GM13976 (cell line): Measurements from ENCODE around the gene SYNPO2.

Experiments
- DNase-seq: peaks from one replicate; pipeline ENCODE4 v3.0.0; 2012; ENCODE audit warnings: low spot score
- in situ Hi-C: fragments of 300-500 bp; cut with MboI; formaldehyde crosslinking; loops from one replicate; pipeline ENCODE4 v1.12.0; 2022; ENCODE audit warnings: low sequenced_read_pairs, mixed read lengths, inconsistent platforms; ENCODE audit not compliant: unreplicated experiment
- TF ChIP-seq, protein P1 (sequence below): IDR thresholded peaks from 2 replicates; pipeline ENCODE4 v1.5.1; 2012; ENCODE audit warnings: borderline replicate concordance, mild to moderate bottlenecking; ENCODE audit not compliant: insufficient read depth; ENCODE audit errors: extremely low read depth, missing control alignments, control extremely low read depth

The SYNPO2 gene

GRCh38 chr4:118955515-118955914 is 66.9 kb downstream of the SYNPO2 start:
- DNase-seq: no peak
- TF ChIP-seq, protein P1, sequence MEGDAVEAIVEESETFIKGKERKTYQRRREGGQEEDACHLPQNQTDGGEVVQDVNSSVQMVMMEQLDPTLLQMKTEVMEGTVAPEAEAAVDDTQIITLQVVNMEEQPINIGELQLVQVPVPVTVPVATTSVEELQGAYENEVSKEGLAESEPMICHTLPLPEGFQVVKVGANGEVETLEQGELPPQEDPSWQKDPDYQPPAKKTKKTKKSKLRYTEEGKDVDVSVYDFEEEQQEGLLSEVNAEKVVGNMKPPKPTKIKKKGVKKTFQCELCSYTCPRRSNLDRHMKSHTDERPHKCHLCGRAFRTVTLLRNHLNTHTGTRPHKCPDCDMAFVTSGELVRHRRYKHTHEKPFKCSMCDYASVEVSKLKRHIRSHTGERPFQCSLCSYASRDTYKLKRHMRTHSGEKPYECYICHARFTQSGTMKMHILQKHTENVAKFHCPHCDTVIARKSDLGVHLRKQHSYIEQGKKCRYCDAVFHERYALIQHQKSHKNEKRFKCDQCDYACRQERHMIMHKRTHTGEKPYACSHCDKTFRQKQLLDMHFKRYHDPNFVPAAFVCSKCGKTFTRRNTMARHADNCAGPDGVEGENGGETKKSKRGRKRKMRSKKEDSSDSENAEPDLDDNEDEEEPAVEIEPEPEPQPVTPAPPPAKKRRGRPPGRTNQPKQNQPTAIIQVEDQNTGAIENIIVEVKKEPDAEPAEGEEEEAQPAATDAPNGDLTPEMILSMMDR: no peak
- in situ Hi-C loops: no loop called here

DNA sequence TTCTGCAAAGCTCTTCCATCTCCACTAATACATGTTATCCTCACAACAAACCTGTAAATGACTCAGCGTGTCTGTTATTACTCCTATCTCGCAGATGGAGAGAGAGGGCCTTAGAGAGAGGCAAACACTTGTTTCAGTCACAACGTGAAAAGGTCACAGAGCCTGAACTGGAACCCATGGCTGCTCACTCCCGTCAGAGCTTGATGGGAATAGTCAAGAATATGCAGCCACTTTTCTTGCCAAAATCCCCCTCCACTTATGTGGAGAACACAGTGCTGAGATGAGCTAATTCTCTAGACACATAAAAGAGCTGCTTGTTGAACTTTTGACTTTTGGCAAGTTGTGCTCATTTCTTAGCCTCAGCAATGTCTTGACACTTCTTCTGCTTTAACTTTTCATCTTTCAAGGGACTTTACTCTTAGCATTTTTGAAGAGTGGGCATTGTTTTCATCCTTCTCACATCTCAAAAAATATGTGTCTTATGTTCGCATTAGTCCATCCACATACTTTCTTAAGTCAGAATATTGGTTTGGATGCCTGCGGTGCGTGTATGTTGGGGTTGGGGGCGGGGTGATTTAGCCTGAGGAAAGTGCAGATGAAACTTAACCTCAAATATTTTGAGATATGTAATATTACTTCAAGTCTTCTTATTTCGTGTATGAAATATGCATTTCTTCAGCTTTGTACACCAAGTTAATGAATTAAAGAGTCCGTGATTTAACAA is 69.2 kb downstream of the SYNPO2 start:
- in situ Hi-C loops: no loop called here
- TF ChIP-seq, protein P1: no peak
- no peak for DNase-seq

GRCh38 chr4:118962540-118962939 is 73.9 kb downstream of the SYNPO2 start:
- in situ Hi-C loops: no loop called here

DNA sequence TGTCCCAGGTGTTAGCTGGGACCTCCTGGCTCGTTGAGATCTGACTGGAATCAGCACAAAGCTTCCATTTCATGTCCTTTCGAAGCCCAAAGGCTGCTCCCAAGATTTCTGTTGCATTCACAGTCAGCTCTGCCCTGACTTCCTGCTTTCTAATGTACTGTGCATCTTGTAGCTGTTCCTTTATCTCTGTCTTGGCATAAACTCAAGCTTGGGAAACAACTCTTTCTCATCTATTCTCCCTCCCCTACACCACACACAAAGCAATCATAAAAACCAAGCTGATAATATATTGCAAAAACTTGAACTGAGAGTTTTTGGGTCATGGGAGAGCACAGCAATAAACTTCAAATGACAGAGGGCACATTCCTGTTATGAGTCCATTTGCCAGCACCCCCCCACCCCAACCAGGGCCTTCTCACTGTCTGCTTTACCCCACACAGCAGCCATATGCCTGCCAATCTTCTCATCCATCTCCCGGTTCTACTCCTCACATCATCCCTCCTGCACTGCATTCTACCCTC is 76.3 kb downstream of the SYNPO2 start:
- no peak for DNase-seq
- TF ChIP-seq, protein P1: no peak
- in situ Hi-C loops: no loop called here

More at GRCh38 chr4:118962540-118962939, 73.9 kb downstream of the SYNPO2 start:
- TF ChIP-seq, protein P1: no peak
- DNase-seq: no peak

DNA sequence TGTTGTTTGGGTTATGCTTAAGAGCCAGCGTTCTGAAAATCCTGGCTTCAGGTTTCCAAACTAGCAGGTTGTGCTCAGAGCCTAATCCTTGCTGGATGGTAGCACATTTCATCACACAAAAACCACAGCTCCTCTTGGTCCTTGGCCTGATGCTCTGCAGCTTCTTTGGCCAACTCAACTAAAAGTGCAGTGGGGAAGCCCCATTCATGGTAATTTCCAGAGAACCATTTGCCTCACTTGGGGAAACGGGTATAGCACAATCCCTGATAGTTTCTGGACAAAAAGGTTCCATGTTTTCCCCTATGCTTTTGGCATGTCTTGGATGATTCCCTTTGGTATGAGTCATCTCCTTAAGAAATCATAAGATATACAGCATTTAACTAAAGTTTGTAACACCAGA is 78.7 kb downstream of the SYNPO2 start:
- in situ Hi-C loops: no loop called here
- DNase-seq: no peak
- TF ChIP-seq, protein P1: no peak

DNA sequence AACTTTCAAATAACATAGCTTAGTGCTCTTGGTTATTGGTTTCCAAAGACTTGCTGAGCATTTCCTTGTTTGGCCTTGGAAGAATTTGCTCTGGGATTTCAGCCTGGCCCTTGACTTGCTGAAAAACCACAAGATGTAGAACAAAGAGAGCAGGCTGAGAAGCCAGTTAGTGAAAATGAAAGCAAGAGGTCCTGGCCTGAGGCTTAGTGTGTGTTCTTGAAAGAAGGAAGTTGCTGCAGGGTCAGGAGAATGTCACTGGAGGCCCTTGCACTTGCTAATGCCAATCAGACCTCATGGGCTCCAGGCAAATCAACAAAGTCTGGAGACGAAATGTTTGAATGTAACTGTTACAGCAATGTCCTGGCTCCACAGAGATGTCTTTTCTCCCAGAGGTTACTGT is 79.4 kb downstream of the SYNPO2 start:
- TF ChIP-seq, protein P1: no peak
- peak; percentile 55 for DNase-seq
- in situ Hi-C loops: no loop called here
